Calu3 (cell line): Measurements from ENCODE around the gene ATP2B3. TPM values are rescaled to one million over a fixed set of nuclear protein-coding genes. Genes with fewer than 3 reads are reported as not detected.

ENCODE experiments used
- BruUV-seq: library from RNA; stranded (reverse); fragments of 400-500 nt; replicated peaks from 2 replicates; lab custom pipeline; 2021; lab: Mats Ljungman, UMichigan
- CTCF ChIA-PET: fragments of 300-600 bp; sonication (Branson Sonifier 250); formaldehyde crosslinking; loops from one replicate; lab custom pipeline; 2022; ENCODE audit warnings: antibody characterized with exemption; lab: Charles Lee
- DNase-seq: peaks from one replicate; pipeline ENCODE4 v3.0.0; 2022
- H3K27ac Mint-ChIP-seq: one replicate; pipeline ENCODE4 v1.8.0; 2022; ENCODE audit warnings: mixed read lengths; ENCODE audit not compliant: unreplicated experiment
- H3K27me3 Mint-ChIP-seq: one replicate; pipeline ENCODE4 v1.8.0; 2022; ENCODE audit warnings: mixed read lengths; ENCODE audit not compliant: unreplicated experiment
- H3K36me3 Mint-ChIP-seq: one replicate; pipeline ENCODE4 v1.8.0; 2022; ENCODE audit warnings: mild to moderate bottlenecking, moderate library complexity, mixed read lengths; ENCODE audit not compliant: insufficient read depth, unreplicated experiment
- H3K4me1 Mint-ChIP-seq: one replicate; pipeline ENCODE4 v1.8.0; 2022; ENCODE audit warnings: mild to moderate bottlenecking, low read depth, mixed read lengths; ENCODE audit not compliant: unreplicated experiment
- H3K4me3 Mint-ChIP-seq: one replicate; pipeline ENCODE4 v1.8.0; 2022; ENCODE audit warnings: mild to moderate bottlenecking, low read depth, moderate library complexity, mixed read lengths; ENCODE audit not compliant: unreplicated experiment
- H3K9me3 Mint-ChIP-seq: one replicate; pipeline ENCODE4 v1.8.0; 2022; ENCODE audit warnings: low read depth, mixed read lengths; ENCODE audit not compliant: unreplicated experiment
- intact Hi-C: fragments of 100-400 bp; cut with micrococcal nuclease; formaldehyde crosslinking; loops from one replicate; pipeline ENCODE4 v1.10.0; 2022; ENCODE audit not compliant: unreplicated experiment
- total RNA-seq: library from RNA; stranded (reverse); gene quantifications from 2 replicates; pipeline ENCODE4 v1.2.3, GENCODE V29; 2022
- TF ChIP-seq, protein P1 (sequence below): fragments of 200-600 bp; IDR thresholded peaks from one replicate; pipeline ENCODE4 v1.8.0; 2022; ENCODE audit warnings: antibody characterized with exemption; ENCODE audit not compliant: unreplicated experiment

The ATP2B3 gene
- total RNA-seq, 1 experiment from 2014 or later: not detected

DNA sequence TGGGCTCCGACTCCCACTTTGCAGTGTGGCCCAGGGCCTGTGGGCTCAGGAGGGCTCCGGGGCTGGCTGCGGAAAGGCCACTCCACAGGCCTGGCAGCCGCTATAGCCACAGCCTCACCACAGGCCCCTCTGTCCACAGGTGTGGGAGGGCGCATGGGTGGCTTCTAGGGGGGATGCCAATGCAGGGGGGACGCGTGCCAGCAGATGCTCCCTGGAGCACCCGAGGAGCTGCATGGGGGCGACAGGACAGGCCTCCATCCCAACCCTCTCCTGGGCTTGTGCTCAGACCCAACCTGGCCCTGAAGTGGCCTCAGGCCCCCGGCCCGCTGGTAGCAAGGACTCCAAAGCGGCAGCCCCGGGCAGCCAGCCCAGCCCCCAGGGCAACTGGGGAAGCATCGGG lies 14.6 kb upstream of the ATP2B3 start:
- Mint-ChIP-seq H3K4me3 (no peak overlapping the region), H3K4me1 (no peaks in the 10 kb centered on the region), H3K27me3 (peaks cover 44% of the 10 kb centered on the region), H3K36me3 (peaks cover 12% of the 10 kb centered on the region), H3K27ac (no peak overlapping the region), H3K9me3 (no peaks in the 10 kb centered on the region)
- CTCF ChIA-PET: no interaction called here
- no peak for DNase-seq
- TF ChIP-seq, protein P1, sequence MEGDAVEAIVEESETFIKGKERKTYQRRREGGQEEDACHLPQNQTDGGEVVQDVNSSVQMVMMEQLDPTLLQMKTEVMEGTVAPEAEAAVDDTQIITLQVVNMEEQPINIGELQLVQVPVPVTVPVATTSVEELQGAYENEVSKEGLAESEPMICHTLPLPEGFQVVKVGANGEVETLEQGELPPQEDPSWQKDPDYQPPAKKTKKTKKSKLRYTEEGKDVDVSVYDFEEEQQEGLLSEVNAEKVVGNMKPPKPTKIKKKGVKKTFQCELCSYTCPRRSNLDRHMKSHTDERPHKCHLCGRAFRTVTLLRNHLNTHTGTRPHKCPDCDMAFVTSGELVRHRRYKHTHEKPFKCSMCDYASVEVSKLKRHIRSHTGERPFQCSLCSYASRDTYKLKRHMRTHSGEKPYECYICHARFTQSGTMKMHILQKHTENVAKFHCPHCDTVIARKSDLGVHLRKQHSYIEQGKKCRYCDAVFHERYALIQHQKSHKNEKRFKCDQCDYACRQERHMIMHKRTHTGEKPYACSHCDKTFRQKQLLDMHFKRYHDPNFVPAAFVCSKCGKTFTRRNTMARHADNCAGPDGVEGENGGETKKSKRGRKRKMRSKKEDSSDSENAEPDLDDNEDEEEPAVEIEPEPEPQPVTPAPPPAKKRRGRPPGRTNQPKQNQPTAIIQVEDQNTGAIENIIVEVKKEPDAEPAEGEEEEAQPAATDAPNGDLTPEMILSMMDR: no peak
- no TSS peak for BruUV-seq
- intact Hi-C loops: loop anchor here (10.0 kb wide), 1 partner anchor 468 kb away; no protein-coding TSS in a partner anchor

DNA sequence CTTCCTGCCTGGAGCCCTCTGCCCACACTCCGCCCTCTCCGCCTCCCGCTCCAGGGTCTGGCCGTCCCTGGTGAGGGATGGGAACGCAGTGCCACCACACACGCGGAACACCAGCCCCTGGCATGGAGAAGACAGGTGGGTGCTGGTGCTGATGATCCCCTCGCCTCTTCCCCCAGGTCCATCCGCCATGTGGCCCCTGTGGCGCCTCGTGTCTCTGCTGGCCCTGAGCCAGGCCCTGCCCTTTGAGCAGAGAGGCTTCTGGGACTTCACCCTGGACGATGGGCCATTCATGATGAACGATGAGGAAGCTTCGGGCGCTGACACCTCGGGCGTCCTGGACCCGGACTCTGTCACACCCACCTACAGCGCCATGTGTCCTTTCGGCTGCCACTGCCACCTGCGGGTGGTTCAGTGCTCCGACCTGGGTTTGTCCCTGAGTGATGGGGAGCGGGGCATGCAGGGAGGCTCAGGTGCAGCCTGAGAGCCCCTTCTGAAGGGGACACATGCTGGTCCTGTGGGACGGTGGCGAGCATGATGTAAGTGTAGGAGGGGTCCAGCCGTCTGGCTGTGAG lies 12.9 kb upstream of the ATP2B3 start:
- Mint-ChIP-seq H3K27ac (no peak overlapping the region), H3K9me3 (no peaks in the 10 kb centered on the region), H3K4me3 (no peak overlapping the region), H3K4me1 (no peaks in the 10 kb centered on the region), H3K27me3 (peaks cover 61% of the 10 kb centered on the region), H3K36me3 (peaks cover 12% of the 10 kb centered on the region)
- intact Hi-C loops: loop anchor here (5.0 to 10.0 kb wide), 2 partner anchors 470 to 547 kb away; no protein-coding TSS in a partner anchor
- TF ChIP-seq, protein P1: no peak
- DNase-seq: no peak
- CTCF ChIA-PET: no interaction called here
- no TSS peak for BruUV-seq

DNA sequence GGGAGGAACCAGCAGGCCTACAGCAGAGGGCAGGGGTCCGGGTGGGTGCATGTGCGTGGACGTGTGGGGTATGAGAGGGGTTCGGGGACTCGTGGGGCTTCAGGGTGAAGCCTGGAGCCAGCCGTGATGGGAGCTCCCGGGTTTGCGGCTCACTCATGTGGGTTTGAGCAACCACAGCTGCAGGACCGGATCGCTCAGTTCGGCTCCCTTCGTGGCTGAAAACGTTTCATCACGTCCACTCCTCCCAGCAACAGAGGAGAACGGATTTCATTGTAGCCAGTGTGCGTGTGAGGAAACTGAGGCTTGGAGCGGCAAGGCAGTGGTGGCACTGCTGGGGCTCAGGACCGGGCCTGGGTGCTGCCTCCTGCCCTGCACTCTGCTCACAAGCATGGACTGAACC lies 12.1 kb upstream of the ATP2B3 start:
- CTCF ChIA-PET: interaction anchor here (1.4 kb wide), 1 partner anchor 45 kb away, joined by 3 read pairs; no protein-coding TSS in a partner anchor
- Mint-ChIP-seq H3K9me3 (no peaks in the 10 kb centered on the region), H3K4me1 (no peaks in the 10 kb centered on the region), H3K27ac (no peak overlapping the region), H3K27me3 (peaks cover 56% of the 10 kb centered on the region), H3K4me3 (no peak overlapping the region), H3K36me3 (peaks cover 12% of the 10 kb centered on the region)
- intact Hi-C loops: loop anchor here (5.0 to 10.0 kb wide), 2 partner anchors 471 to 548 kb away; no protein-coding TSS in a partner anchor
- DNase-seq: no peak
- TF ChIP-seq, protein P1: no peak
- no TSS peak for BruUV-seq

DNA sequence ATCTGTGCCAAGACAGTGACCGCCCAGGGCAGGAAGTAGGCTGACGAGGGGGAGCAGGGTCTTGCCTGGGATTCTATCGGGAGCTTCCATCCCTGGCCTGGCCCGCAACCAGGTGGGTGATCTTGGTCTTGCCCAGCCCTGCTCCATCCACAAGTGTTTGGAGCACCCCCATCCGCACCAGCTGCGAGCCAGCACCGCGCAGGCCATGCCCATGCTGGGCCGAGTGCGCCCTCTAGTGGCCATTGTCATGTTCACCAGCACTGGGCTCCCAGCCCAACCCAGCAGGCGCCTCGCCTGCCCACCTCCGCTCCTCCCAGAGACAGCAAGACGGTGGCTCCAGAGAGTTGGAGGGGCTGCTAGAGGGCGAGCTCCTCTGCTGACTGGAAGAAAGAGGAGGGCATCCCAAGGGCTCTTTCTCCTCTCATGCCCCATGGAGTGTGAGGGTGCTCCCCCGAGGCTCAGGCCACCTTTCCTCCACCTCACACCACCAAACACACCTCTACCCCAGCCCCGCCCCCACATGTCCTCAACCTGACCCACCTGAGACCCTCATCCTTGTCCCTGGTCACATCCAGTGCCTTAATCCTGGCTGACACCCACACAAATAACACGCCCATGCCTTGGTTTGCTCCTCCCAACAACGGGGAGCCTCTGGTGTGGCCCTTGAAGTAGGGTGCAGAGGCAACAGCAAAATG lies 9.8 kb upstream of the ATP2B3 start:
- intact Hi-C loops: loop anchor here (1.0 to 10.0 kb wide), 3 partner anchors 36 to 550 kb away; no protein-coding TSS in a partner anchor
- peak overlapping the region; percentile 19 for H3K4me3 Mint-ChIP-seq
- peaks cover 45% of the 10 kb centered on the region for H3K27me3 Mint-ChIP-seq
- no peaks in the 10 kb centered on the region for H3K4me1 Mint-ChIP-seq
- no peaks in the 10 kb centered on the region for H3K9me3 Mint-ChIP-seq
- CTCF ChIA-PET: interaction anchor here (1.3 kb wide), 1 partner anchor 47 kb away, joined by 9 read pairs; no protein-coding TSS in a partner anchor
- no TSS peak for BruUV-seq
- no peak overlapping the region for H3K27ac Mint-ChIP-seq
- TF ChIP-seq, protein P1: peak; percentile 81
- DNase-seq: peak; percentile 87
- H3K36me3 Mint-ChIP-seq: peaks cover 12% of the 10 kb centered on the region
